Measurements from ENCODE around the gene KCNG2. TPM values are rescaled to one million over a fixed set of nuclear protein-coding genes. Genes with fewer than 3 reads are reported as not detected.

Gene KCNG2
- total and polyA plus RNA-seq, 2 of the 4 experiments (the other 2 are of a cell fraction): not detected

GRCh38 chr18:79814373-79814772 is 16.6 kb downstream of the KCNG2 start:
- H2BK20ac ChIP-seq (ENCODE audit: low read depth, low read length): no peak overlapping the region
- H3K18ac ChIP-seq (ENCODE audit: low read depth, low read length): no peak overlapping the region
- H3K36me3 ChIP-seq (ENCODE audit: control insufficient read depth, insufficient read depth, low read length): no peaks in the 10 kb centered on the region
- H4K91ac ChIP-seq (ENCODE audit: insufficient read depth, low read depth, low read length): no peak overlapping the region
- ChIA-PET POLR2A (ENCODE audit: unreplicated experiment) (no interaction called here), CTCF (no interaction called here)
- no CpG with 5 or more reads among the region's 7 CpGs for WGBS, 2 experiments (ENCODE audit: extremely low coverage in 2 of 2, insufficient read length in 1 of 2)
- H3K27me3 ChIP-seq (ENCODE audit: control insufficient read depth, insufficient read depth, low read length): peaks cover 11% of the 10 kb centered on the region
- H4K5ac ChIP-seq (ENCODE audit: low read depth, low read length): no peak overlapping the region
- dilution Hi-C loops (cut with HindIII; ENCODE audit: low sequenced_read_pairs, unreplicated experiment): no loop called here
- intact Hi-C loops (cut with micrococcal nuclease): no loop called here
- H3K9ac ChIP-seq (ENCODE audit: low read depth, low read length): no peak overlapping the region
- H2BK5ac ChIP-seq (ENCODE audit: low read depth, low read length, poor library complexity, severe bottlenecking): no peak overlapping the region
- H3K4me2 ChIP-seq (ENCODE audit: low read depth, low read length): no peak overlapping the region
- H3K4me3 ChIP-seq (ENCODE audit: insufficient read depth, low read depth, low read length): no peak overlapping the region
- no peak overlapping the region for H2AFZ ChIP-seq (replicated peaks; ENCODE audit: low read length, poor library complexity)
- no peak overlapping the region for H3K56ac ChIP-seq (ENCODE audit: extremely low read depth, insufficient read depth, low read length)
- H2BK120ac ChIP-seq (ENCODE audit: low read depth, low read length): no peak overlapping the region
- H3K27ac ChIP-seq (ENCODE audit: insufficient read depth, low read length): no peak overlapping the region
- H3K4ac ChIP-seq (ENCODE audit: low read depth, low read length): no peak overlapping the region
- in situ Hi-C loops (cut with MboI; ENCODE audit: low sequenced_read_pairs): no loop called here
- no peak overlapping the region for H3K14ac ChIP-seq (replicated peaks; ENCODE audit: low read depth, low read length)
- no peak overlapping the region for H3K23ac ChIP-seq (ENCODE audit: low read depth, low read length)
- no peak overlapping the region for H2BK15ac ChIP-seq (ENCODE audit: low read depth, low read length)
- no peak overlapping the region for H2AK9ac ChIP-seq (replicated peaks; ENCODE audit: low read depth, low read length, poor library complexity)
- H4K20me1 ChIP-seq (ENCODE audit: insufficient read depth, low read length): no peaks in the 10 kb centered on the region
- H3K79me1 ChIP-seq (ENCODE audit: low read depth in 1 of 2, low read length in 2 of 2): no peaks in the 10 kb centered on the region
- no TSS peak for BruUV-seq (replicated peaks)
- no peaks in the 10 kb centered on the region; the same call in 1 of the 2 replicates for H3K9me1 ChIP-seq (ENCODE audit: insufficient read depth, low read length)
- H3K4me1 ChIP-seq (ENCODE audit: control insufficient read depth, insufficient read depth, low read length): peaks cover 2% of the 10 kb centered on the region; the same call in 1 of the 2 replicates
- TF ChIP-seq MAFK (IDR thresholded peaks at IDR 0.05; ENCODE audit: low read depth, low read length) (no peak), FOS (IDR thresholded peaks at IDR 0.05; ENCODE audit: low read depth, low read length) (no peak), RFX5 (IDR thresholded peaks at IDR 0.05; ENCODE audit: low read depth, low read length) (no peak), BHLHE40 (IDR thresholded peaks at IDR 0.05; ENCODE audit: low read depth, low read length) (no peak), RCOR1 (IDR thresholded peaks at IDR 0.05; ENCODE audit: insufficient replicate concordance, low read length) (no peak), ELK1 (IDR thresholded peaks at IDR 0.05; ENCODE audit: borderline replicate concordance, low read depth, low read length) (no peak), RAD21 (IDR thresholded peaks at IDR 0.05; ENCODE audit: low read length) (no peak), NFE2L2 (IDR thresholded peaks at IDR 0.05; ENCODE audit: low read depth, low read length) (no peak), POLR2A (IDR thresholded peaks at IDR 0.05; ENCODE audit: low read depth, low read length) (no peak), MXI1 (IDR thresholded peaks at IDR 0.05; ENCODE audit: borderline replicate concordance, low read depth, low read length) (no peak), CHD1 (IDR thresholded peaks at IDR 0.05; ENCODE audit: low read depth, low read length) (no peak), SMC3 (IDR thresholded peaks at IDR 0.05; ENCODE audit: low read depth, low read length) (no peak), CTCF (conservative IDR thresholded peaks at IDR 0.05; ENCODE audit: low read depth, low read length) (no peak), MAZ (IDR thresholded peaks at IDR 0.05; ENCODE audit: borderline replicate concordance, low read depth, low read length) (no peak), CEBPB (IDR thresholded peaks at IDR 0.05; ENCODE audit: low read depth, low read length) (no peak), USF2 (IDR thresholded peaks at IDR 0.05; ENCODE audit: low read depth, low read length) (no peak)
- H2AK5ac ChIP-seq (ENCODE audit: low read depth, low read length): no peak overlapping the region
- no peak for ATAC-seq (ENCODE audit: low read depth)
- DNase-seq: no peak
- no peak overlapping the region for H4K8ac ChIP-seq (ENCODE audit: low read depth in 2 of 2, low read length in 2 of 2)
- no peaks in the 10 kb centered on the region for H3K9me3 ChIP-seq (ENCODE audit: control insufficient read depth, insufficient read depth, low read length)

All from IMR-90 (cell line).